ENCODE data around the gene IAPP. TPM values are rescaled to one million over a fixed set of nuclear protein-coding genes. Genes with fewer than 3 reads are reported as not detected.
"Not testable (repeated sequence)": the region's sequence is repeated elsewhere in the genome, so short reads cannot be mapped to it uniquely, and the experiment has no call there.

IAPP gene
- polyA plus RNA-seq (2013, experiment 1 of 2; ENCODE audit: insufficient read length): not detected
- not detected for polyA plus RNA-seq (2013, experiment 2 of 2; ENCODE audit: insufficient read length)

DNA sequence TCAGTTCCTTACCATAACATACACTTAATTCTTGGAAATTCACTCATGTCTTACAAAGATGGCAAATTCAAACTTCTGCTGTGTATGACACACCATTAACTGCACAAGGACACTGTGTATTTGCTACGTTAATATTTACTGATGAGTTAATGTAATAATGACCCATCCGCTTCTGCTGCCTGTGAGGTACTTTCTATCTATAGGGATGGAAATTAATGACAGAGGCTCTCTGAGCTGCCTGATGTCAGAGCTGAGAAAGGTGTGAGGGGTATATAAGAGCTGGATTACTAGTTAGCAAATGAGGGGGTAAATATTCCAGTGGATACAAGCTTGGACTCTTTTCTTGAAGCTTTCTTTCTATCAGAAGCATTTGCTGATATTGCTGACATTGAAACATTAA is at the start of gene IAPP:
Gene IAPP, plus strand, starts transcription at position 301 of the 400 bp plus-strand sequence. CDS start 450 bp downstream, outside the sequence.
- DNase-seq: no peak

DNA sequence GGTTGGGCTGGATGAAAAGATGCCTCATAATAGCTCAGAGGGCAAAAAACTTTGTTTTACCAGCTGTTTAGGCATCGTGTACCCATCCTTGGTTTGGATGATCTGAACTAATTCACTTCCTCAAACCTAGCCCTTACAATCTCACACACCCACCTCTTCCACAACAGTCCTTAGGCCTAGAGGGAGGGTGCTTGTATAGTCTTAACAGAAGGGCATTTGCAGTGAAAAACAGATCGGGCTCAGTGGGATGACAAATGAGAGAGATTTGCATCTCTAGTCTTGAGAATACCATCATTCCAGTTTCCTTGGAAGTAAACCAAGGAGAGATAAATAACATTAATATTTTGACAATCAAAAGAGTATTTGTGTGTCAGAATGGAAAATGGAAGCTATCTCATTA is 49.0 kb upstream of the IAPP start:
- no peak for DNase-seq

DNA sequence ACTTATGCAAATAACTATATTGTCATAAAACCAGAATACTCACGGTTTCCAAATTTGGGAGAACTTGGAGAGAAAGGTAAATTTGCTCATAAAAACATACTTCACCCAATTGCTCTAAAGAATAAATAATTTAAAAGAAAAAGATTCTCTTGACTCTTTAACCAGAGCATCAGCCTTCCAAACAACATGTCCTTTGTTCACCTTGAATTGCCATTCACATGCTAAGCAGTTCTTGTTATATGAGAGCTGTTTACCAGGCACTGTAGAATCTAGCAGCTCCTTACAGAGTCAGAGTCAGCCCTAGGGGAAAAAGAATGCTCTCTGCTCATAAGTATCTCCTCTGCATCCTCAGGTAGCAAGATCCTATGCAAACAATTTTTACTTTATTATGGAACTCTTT is 48.2 kb upstream of the IAPP start:
- no peak for DNase-seq

DNA sequence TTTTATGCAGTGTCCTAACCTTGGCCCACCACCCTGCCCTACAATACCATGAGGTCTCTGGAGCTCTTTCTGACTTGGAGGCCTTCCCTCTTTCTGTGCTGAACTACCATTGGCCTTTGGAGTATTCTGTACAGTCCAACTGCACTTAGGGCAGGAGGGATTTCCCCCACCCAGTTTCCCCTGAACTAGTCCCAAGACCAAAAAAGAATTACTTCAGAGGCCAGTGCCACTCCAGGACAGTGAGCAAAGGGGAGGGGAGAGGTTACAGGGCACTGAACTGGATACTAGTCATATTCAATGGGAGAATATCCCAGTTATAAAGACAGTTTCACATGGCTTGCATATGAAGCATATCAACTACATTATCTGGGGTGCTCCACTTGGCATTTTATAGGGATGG is 44.1 kb upstream of the IAPP start:
- no peak for DNase-seq

DNA sequence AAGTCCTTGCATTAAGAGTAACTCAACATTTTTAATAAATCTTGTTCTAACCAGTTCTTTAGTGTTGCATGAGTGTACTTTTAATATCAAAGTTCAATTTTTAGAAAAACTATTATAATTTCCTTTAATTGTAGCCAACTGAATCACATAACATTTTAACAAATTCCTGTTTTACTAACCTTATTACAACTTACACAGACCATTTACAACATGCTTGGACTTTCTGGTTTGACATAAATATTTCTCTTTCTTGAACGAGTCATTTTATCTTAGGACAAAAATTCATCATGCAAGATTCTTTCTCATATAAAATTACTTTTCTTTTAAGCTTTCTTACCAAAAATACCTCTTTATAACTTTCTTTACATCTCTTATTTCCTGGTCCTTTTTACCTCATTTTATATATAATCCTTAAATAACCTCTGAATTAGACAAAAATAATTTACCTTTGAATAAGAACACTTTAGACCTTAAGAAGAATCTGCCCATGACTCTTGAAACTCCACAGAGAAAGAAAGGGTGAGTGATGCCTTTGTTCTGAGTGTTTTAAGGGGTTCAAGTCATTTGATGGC is 41.9 kb upstream of the IAPP start:
- DNase-seq: no peak

DNA sequence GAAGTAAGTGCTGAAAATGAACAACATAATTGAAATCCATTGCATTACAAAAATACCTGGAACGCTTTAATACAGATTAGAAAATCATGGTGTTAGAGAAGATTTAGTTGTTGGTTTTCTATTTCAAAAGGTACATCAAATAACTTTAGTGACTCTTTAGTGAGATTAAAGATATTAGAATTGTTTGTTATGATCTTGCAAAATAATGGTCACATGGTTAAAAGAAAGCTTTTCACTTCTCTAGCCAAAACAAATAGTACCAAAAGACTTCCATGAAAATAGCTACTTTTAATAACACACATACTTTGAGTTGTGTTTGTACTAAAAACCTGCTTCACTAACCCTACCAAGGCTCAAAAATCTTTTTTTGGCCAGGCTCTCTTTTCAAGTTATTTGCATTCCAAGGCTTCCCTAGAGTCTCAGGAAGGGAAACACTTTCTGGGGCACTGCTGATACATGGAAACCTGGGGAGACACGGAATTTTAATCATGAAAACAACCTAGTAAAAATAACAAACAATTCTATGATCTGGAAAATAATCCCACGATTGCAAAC is 37.9 kb upstream of the IAPP start, which contains the start of gene SLCO1A2:
Gene SLCO1A2, minus strand, starts transcription at position 147 of the 555 bp plus-strand sequence. CDS start 270 bp downstream, outside the sequence.
- DNase-seq: no peak

DNA sequence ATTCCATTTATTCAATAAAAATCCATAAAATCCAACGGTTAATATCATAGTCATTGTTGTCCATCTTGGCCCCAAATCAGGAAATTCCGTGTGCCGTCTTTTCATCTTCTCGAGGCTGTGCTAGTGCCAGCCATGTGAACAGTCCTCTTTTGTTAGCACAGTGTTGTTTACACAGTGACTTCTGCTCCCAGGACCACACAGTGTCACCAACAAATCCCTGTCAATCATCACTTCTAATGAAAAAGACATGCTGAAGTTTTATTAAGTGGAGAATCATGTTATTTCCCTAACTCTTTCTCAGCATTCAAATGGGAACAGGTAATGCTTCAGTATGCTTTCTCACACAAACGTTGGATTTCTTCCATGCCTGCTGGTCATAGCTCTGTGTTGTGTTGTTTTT is 36.0 kb upstream of the IAPP start:
- no peak for DNase-seq

DNA sequence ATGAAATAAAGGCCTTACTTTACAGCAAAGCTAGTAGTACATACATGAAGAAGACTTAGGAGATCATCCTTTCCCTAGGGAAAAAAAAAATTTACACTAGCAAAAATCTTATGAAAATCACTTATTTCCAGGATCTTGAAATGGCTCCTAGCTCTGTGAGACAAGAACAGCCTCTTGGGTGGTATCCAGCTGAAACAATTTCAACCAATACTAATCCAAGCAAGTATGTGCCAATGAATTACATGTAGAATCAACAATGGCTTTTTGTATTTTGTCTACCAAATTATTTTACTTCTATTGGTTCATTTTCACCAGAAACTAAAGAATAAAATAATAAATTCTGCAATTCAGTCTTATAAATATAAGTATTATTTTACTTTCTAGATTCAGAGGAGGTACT is 35.2 kb upstream of the IAPP start:
- DNase-seq: no peak

DNA sequence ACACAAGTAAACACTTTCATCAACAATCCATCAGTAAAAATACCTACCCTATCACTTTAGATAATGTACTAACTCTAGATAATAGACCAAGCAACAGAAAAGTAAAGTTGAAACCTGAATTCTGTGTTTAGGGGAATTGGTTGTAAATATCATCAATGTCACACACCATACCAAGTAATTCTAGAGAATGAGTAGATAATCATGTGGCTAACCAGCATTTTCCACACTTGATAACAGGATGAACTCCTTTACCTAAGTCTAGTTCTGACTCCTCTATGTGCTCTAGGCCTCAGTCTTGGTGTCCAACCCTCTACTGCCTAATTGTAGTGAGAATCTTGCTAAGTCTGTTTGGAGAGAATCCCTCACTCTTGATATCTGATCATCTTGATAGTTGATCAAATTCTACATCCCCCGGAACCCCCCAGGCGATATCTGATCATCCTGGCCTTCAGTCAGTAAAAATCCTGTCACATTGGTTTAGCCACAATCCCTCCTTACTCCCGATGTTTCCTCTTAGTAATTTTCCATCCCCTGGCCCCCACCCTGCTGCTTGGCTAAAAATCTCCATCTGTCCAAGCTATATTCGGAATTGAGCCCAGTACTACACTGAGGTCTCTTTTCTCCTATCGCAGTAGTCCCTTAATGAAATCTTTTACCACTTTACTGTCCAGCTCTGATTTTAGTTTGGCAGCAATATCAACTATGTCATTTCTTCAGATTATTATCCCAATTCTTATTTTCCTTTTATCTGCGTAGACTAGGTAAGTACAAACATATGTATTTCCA is 34.5 kb upstream of the IAPP start:
- no peak for DNase-seq

DNA sequence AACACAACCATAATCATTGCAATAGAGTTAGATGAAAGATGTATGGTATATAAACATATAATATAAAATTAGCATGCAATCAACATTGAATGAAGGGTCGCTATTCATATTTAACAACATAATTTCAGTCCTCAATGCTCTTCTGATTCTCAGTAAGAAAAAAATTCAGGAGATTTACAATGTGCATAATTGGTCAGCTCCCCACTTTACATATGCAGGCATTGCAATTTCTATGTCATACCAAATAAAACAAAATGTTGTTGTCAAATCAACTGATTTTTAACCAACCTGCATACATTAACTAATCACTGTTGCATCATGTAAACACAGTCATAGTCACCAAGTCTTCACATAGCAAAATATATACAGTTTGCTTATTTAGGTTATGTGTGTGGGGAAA is 32.8 kb upstream of the IAPP start:
- no peak for DNase-seq

DNA sequence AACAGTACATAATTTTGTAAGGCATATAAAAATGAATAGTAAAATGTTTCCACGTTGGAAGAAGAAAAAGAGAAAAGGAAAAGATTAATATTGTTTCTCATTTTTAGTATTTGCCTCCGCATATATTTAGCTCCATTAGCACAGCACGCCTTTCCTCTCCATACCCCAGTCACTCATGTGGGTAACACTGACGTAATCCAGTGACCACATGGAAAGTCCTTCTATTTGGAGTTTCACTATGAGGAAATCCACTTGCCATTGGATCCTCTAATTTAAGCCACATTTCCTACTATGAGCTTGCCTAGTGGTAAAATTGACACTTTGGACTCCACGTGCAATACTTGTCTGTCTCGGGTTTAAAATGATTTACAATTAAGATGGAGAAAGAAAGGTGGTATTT is 32.3 kb upstream of the IAPP start:
- DNase-seq: no peak

DNA sequence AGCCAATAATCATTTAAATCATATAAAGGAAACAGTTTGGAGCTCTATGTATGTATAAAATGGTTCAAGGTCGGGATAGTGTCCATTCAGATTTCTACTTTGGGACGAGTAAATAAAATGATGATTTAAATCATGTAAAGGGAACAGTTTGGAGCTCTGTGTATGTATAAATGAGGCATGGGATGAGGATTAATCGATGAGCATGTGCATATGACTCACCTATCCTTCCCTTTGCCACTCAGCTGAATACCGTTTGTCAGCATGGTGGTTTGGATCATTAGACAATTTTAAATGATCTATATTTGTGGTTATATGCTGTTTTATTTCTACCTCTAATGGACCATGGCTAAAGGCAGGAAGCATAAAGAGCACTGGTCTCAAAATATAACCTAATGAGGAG is 30.9 kb upstream of the IAPP start:
- DNase-seq: no peak

DNA sequence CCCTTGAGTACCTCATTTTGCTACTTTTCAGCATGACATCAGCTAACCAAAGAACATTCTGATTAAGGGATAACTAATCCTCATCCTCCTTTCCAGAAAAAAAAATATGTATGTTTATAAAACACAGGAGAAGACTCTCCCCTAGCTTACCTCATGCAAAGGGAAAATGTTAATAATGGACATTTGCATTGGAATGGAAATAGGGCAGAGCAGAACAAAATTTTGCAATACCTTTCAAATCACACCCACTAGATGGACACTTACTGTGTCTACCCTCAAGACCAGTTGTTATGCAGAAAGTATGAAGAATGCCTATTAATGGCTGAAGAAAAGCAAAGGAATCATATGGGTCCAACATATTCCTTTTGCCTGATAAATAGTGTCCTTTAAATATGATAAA is 29.1 kb upstream of the IAPP start:
- DNase-seq: no peak

DNA sequence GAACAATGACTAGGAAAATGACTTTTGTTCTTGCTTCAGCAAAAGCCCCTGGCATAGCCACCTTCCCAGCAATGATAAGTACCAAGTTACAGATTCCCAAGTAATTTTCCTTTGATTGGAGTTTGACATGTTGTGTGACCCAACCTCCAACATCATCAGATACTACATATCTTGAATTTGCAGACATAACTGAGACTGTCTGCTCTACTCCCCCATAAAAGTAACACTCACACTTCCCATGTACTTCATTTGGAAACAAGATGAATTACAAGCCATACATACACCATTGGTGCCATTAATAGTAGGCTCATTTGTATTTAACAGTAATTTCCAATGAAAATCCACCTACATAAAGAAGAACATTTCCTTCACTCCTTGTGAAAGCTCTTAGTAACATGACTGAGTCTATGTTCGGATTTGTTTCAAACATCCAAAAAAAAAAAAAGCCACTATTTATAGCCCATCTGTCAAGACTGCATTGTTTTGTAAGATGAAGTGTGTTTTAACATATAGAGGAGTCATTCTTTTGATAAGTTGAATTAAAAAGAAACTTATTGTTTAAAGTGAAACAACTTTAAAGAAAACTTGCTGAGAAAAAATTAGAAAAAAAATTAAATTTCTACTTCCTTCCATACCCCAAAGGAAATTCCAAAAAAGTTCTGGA is 26.0 kb upstream of the IAPP start:
- DNase-seq: no peak

DNA sequence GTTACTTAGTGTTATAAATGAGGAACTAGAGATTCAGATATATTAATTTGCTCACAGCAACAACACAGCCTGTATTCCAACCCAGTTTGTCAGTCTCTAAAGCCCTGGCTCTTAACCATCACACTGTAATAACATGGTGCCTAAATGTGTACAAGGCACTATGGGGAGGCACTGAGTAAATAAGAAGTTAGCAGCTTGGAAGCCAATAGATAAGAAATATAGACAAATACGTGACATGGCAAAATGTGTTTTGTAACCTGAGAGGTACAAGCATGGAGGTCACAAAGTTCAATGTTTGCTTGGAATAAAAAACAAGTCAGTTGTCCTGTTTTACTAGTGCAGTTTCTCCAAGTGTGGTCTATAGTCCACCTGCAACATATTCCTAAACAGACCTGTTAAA is 21.7 kb upstream of the IAPP start:
- no peak for DNase-seq

DNA sequence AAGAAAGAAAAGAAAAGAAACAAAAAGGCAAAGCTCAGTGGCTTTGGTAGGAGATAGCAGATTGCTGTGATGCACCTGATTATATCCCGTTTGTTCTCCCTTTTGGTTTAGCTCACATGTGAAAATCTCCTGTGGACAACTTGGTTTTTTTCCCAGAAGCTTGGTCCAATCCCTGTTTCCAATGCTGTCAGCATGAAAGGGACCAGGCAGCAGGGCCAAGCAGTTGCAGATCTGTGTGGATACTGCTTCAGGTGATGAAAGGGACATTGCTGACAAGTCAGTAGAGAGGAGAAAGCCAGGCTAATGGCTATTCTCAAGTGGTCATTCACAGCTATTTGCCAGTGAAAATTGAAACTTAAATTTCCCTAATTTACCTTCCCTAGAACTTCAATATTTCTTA is 19.2 kb upstream of the IAPP start:
- DNase-seq: no peak

DNA sequence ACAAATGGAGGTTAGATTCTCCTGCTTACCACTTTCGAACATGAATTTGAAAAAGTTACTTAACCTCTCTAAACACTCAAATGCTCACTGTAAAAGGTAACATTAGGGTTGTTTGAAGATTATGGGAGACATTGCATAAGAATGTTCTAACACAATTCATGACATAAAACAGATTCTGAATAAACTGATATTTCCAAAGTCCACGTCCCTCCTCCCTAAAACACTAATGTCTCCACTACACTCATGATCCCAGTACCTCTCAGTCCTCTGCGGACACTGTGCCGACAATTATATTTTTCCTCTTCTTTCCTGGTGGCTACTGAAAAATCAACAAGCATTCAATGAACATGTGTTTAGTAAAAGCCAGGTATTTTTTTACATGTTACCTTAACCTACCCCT is 18.8 kb upstream of the IAPP start:
- DNase-seq: no peak

DNA sequence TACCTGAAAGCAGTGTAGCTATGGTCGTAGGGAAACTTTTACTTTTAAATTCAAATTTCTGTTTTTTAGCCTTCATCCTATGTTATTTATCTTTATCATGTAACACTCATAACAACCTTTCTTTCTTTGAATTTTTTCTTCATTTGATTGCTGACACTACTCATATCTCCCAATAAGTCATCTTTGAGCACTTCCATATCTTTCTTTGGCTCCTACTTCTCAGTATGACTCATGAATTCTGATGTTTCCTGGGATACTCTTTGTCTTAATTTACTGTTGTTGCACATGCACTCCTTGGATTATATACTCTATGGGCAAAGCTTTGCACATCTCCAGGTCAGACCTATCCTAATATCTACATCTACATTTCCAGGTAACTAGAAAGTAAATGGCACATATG is 18.1 kb upstream of the IAPP start:
- no peak for DNase-seq

DNA sequence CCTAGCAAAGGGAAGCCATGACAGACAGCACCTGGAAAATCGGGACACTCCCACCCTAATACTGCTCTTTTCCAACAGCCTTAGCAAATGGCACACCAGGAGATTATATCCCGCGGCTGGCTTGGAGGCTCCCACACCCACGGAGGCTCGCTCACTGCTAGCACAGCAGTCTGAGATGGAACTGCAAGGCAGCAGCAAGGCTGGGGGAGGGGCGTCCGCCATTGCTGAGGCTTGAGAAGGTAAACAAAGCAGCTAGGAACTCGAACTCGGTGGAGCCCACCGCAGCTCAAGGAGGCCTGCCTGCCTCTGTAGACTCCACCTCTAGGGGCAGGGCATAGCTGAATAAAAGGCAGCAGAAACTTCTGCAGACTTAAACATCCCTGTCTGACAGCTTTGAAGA is 12.1 kb upstream of the IAPP start:
- DNase-seq: not testable (repeated sequence)

DNA sequence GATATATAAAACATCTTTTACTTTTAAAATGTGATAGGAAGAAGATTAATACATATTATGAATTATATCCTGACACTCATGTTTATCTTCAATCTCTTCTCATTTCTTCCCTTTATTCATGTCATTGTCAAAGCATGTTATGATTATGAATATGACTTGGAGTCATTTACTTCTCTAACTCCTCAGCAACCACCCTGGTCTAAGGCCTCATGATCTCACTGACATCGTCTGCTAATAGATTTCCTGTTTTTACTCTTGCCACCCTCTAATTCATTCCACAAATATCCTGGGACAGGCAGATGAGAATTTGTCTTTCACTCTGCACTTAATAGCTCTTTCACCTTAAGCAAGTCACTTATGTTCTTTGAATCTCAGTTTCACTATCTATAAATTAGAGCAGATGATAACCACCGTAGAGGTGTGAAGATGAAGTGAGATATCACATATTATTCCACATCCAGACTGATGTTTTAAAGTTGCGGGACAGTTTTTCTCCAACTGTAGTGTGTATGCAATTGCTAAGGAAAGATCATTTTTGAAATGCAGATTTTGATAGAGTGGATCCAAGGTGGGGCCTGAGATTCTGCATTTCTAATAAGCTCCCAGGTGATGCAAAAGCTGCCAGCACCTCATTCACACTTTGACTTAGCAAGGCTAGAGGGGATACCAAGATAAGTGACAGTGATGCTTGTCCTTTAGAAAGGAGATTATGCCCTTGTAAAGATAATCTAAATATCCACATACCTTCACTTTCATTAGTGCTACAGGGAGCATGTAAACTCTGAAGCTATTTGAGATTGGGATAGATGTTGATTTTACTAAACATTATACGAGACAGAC is 3.3 kb upstream of the IAPP start:
- no peak for DNase-seq

DNA sequence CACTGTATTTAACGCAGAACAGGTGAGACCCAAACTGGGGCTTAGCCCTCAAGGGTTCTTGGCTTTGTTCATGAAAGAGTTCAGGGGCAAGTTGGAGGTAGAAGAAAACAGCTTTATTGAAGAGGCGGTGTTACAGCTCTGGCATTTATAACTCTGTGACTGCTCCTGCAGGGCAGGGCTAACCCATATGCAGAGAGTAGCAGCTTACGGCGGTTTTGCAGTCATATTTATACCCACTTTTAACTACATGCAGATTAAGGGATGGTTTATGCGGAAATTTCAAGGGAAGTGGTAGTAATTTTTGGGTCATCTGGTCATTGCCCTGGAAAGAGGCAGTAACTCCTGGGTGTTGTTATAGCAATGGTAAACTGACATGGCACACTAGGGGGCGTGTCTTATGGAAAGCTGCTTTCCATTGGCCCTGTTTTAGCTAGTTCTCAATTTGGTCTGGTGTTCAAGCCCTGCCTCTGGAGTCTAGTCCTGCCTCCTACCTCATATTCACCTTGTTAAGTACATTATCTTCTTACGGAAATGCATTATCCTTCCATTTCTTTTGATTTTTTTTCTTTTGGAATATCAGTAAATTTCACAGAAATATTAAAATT is 1.8 kb upstream of the IAPP start:
- no peak for DNase-seq

DNA sequence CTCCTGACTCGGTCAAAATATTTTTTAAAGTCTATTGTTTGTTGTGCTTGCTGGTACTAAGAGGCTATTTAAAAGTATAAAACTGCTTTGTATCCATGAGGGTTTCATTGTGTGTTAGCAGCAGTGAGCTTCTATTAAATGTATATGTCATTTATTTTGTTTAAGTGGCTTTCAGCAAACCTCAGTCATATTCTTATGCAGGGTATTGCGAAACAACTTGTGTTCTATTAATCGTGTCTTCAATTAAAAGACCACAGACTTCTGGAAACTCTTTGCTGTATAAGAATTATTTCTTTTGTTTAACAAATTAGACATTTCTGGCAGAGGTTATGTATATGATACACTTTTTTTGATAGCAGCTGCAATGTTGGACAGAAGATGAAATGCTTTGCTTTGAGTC is 6.5 kb downstream of the IAPP start:
- no peak for DNase-seq
